Skin epidermis (tissue), 12 donors: ENCODE measurements around the gene TNK1.
"Not testable (repeated sequence)": the region's sequence is repeated elsewhere in the genome, so short reads cannot be mapped to it uniquely, and the experiment has no call there.

Experiments used
- H3K27ac ChIP-seq, 21 experiments: fragments of 200-600 bp; sonication (generic) in 11 of 21; one replicate each; pipeline ENCODE4 v1.5.0; 2020; ENCODE audit warnings: mild to moderate bottlenecking in 3 of 21, inconsistent platforms in 2 of 21, moderate library complexity in 2 of 21
- H3K4me3 ChIP-seq, 7 experiments: fragments of 200-600 bp; sonication (generic) in 2 of 7; one replicate each; pipeline ENCODE4 v1.5.0; 2020; ENCODE audit warnings: inconsistent platforms in 2 of 7, mild to moderate bottlenecking in 2 of 7, moderate library complexity in 1 of 7

The TNK1 gene

GRCh38 chr17:7352910-7353635 lies 27.8 kb upstream of the TNK1 start:
- peak overlapping the region; percentile 46 to 81 (median 68) for H3K4me3 ChIP-seq
- H3K27ac ChIP-seq, result peak overlapping the region; percentile 78 to 99 (median 96)

- Histone ChIP-seq H3K4me3 (peak overlapping the region in 4 of 7 experiments; percentile 6 to 68 (median 52)), H3K27ac (peak overlapping the region in 20 of 21 experiments; percentile 80 to 99 (median 96))
Observed at GRCh38 chr17:7354262-7354843, 26.5 kb upstream of the TNK1 start.

- H3K4me3 ChIP-seq, result peak within 1 kb of the TSS in 5 of 7 experiments; percentile 6 to 68 (median 58)
- H3K27ac ChIP-seq, result peak within 1 kb of the TSS in 20 of 21 experiments; percentile 80 to 99 (median 96)
Observed at GRCh38 chr17:7355053-7355452, 25.8 kb upstream of the TNK1 start, which contains the start of gene TMEM95. Gene TMEM95 (plus strand): TSS chr17:7355156. CDS start chr17:7355205, 49 bp downstream.

GRCh38 chr17:7355573-7355972 lies 25.3 kb upstream of the TNK1 start:
- Histone ChIP-seq H3K27ac (peak overlapping the region in 20 of 21 experiments; percentile 6 to 99 (median 86)), H3K4me3 (no peak overlapping the region)

- Histone ChIP-seq H3K4me3 (peak overlapping the region in 1 of 7 experiments; percentile 10), H3K27ac (peak overlapping the region in 20 of 21 experiments; percentile 27 to 99 (median 82))
Observed at GRCh38 chr17:7356072-7356549, 24.8 kb upstream of the TNK1 start.

- peak overlapping the region in 20 of 21 experiments; percentile 28 to 99 (median 86) for H3K27ac ChIP-seq
- no peak overlapping the region for H3K4me3 ChIP-seq
Observed at GRCh38 chr17:7356756-7357155, 24.1 kb upstream of the TNK1 start.

- H3K27ac ChIP-seq, result peak overlapping the region in 19 of 21 experiments; percentile 18 to 99 (median 75)
- no peak overlapping the region for H3K4me3 ChIP-seq
Observed at GRCh38 chr17:7357381-7357780, 23.5 kb upstream of the TNK1 start.

GRCh38 chr17:7361906-7362305 lies 19.0 kb upstream of the TNK1 start:
- Histone ChIP-seq H3K27ac (no peak overlapping the region), H3K4me3 (no peak overlapping the region)

- peak overlapping the region in 1 of 21 experiments; percentile 13 for H3K27ac ChIP-seq
- no peak overlapping the region for H3K4me3 ChIP-seq
Observed at GRCh38 chr17:7363311-7363710, 17.6 kb upstream of the TNK1 start.

GRCh38 chr17:7365963-7366362 lies 14.9 kb upstream of the TNK1 start:
- not testable (repeated sequence) for H3K4me3 ChIP-seq, H3K27ac ChIP-seq

GRCh38 chr17:7367083-7367482 lies 13.8 kb upstream of the TNK1 start:
- no peak overlapping the region for H3K4me3 ChIP-seq
- H3K27ac ChIP-seq, result no peak overlapping the region

- Histone ChIP-seq H3K4me3 (no peak overlapping the region), H3K27ac (no peak overlapping the region)
Observed at GRCh38 chr17:7367918-7368598, 12.8 kb upstream of the TNK1 start.

GRCh38 chr17:7368599-7368994 lies 12.3 kb upstream of the TNK1 start:
- not testable (repeated sequence) for H3K4me3 ChIP-seq, H3K27ac ChIP-seq

GRCh38 chr17:7369825-7370224 lies 11.1 kb upstream of the TNK1 start:
- Histone ChIP-seq H3K4me3 (no peak overlapping the region), H3K27ac (no peak overlapping the region)

- Histone ChIP-seq H3K4me3 (no peak overlapping the region), H3K27ac (no peak overlapping the region)
Observed at GRCh38 chr17:7370853-7371252, 10.0 kb upstream of the TNK1 start.

- no peak overlapping the region for H3K27ac ChIP-seq
- H3K4me3 ChIP-seq, result no peak overlapping the region
Observed at GRCh38 chr17:7374353-7374752, 6.5 kb upstream of the TNK1 start.

GRCh38 chr17:7379134-7379533 lies 1.8 kb upstream of the TNK1 start:
- no peak overlapping the region for H3K27ac ChIP-seq
- no peak overlapping the region for H3K4me3 ChIP-seq

GRCh38 chr17:7380321-7380720 lies 568 bp upstream of the TNK1 start:
- H3K27ac ChIP-seq, result peak overlapping the region in 16 of 21 experiments; percentile 6 to 85 (median 76)
- H3K4me3 ChIP-seq, result peak overlapping the region; percentile 36 to 55 (median 41)

GRCh38 chr17:7382901-7383300 lies 2.0 kb downstream of the TNK1 start:
- no peak overlapping the region for H3K4me3 ChIP-seq

GRCh38 chr17:7383371-7383741 lies 2.5 kb downstream of the TNK1 start:
- Histone ChIP-seq H3K4me3 (peak overlapping the region in 2 of 7 experiments; percentile 27 to 36), H3K27ac (peak overlapping the region in 4 of 21 experiments; percentile 28 to 60 (median 46))

More at GRCh38 chr17:7382901-7383300, 2.0 kb downstream of the TNK1 start:
- H3K27ac ChIP-seq, result peak overlapping the region in 1 of 21 experiments; percentile 54
